GM18861 (cell line): ENCODE measurements around the gene PDGFD.

Source experiments
- ATAC-seq: cut with Tn5 transposase; IDR thresholded peaks from one replicate; pipeline ENCODE4 v1.9.1; 2021; ENCODE audit not compliant: unreplicated experiment

The PDGFD gene

DNA sequence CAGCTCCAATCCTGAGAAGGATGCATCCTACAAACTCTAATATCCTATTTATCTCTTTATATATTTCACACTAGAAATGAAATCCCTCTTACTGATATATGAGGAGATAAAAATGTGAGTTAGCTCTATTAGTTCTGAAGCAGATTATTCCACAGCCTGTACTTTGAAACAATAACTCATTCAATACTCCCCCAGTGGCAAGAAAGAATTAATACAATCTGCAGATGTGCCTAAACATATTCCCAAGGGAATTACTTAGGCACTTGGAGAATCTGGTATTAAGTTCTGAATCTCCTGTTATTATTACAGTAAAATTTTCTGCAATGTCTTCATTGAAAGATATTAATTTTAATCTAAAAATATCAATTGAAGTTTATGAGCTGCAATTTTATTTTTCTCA, 68.2 kb downstream of the PDGFD start:
- no peak for ATAC-seq

DNA sequence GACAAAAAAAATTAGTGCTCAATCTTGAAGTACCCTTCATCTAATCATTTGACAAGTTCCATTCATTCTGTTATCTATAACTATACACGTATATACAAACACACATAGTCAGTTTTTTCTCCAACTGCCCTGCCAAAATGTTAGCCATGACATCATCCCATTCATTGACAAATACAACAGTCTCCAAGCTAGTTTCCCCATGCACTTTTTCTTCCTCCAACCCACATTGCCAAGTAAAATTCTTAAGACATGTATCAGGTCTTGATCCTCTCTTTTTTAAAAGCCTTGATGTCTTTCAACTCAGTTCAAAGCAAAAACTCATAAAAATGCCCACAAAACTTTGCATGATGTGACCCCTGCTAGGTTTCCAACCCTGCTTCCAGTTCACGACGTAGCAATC, 69.4 kb downstream of the PDGFD start:
- ATAC-seq: no peak

DNA sequence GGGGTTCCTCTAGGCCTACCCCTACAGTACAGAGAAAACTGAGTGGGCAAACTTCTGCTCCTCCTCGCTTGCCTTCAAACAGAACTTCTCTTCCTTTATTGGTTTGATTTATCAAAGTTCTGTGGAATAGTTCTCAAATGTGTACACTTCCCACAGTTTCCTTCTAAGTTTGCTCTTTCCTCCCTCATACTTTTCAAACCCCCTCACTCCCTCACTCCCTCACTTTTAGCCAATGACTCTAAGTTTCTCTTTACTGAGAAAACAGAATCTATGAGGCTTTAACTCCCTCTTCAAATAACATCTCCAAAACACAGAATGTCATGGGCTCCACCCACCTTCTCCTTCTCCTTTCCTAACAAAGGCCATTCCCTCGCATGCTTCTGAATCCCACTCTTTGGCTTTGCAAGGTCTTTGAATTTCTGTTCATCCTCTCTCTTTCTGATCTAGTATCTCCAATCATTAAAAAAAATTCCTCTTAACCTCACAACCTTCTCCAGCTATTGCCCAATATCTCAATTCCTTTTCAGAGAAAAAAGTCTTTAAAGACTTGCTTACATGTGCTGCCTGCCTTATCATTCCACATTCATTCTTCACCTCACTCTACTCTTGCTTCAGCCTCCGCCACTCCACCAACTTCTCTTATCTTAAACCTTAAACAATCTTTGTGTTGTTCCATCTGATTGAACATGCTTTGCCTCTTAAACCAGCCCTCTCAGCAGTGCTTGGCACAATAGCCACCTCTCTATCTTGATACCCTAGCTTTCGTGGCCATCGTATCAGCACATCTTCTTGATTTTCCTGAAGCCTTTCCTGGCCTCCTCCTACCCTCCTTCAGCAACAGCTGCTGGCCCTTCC, 70.3 kb downstream of the PDGFD start:
- no peak for ATAC-seq

DNA sequence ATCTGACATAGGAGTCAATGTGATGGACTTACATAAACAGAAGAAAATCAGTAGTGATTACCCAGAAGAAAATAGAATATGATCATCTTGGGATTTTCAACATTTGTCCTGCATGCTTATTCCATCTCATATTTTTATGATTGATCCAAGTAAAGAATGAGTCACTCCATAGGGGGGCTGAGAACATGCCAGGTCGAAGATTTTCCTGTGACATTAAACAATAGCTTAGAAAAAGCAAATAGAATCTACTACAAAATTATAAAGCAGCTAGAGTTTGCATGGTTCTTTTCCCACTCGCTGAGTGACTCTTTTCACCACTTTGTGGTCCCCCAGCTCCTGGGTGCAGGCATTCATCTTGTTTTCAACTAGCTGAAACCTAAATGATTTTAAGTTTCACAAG, 71.2 kb downstream of the PDGFD start:
- ATAC-seq: no peak

DNA sequence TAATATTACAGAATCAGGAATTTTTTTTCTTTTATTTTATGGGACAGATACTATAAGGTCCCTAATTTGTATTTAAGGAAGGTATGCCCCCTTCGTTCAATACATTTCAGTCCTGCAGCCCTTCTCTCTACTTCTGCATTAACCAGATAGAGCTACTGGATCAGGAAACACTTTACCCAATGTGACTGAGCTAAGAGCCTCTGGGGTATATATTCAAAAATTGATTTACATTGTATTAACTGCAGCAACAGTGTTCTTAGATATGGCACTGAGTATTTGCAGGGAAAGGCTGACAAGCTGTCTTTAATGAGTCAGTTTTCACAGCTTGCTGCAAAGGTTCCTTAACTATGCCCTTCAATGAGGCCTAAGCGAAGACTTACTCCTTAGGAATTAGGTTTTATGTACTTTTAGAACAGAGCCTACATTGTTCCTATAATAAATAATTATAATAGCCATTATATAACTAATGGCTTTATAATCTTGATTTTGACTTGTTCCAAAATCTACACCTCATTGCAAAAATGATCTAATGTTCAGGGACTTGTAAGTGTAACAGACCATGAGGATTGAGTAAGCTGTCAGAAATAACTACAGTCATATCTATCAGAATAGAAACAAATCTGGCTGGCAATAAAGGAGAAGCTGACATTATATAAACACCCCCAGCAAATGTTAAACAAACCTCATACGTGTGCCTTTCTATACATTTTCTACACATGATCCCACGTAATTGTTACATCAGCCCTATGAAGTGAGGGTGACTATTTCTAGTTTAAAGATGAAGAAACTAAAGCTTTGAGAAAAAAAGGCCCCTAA, 72.5 kb downstream of the PDGFD start:
- no peak for ATAC-seq

DNA sequence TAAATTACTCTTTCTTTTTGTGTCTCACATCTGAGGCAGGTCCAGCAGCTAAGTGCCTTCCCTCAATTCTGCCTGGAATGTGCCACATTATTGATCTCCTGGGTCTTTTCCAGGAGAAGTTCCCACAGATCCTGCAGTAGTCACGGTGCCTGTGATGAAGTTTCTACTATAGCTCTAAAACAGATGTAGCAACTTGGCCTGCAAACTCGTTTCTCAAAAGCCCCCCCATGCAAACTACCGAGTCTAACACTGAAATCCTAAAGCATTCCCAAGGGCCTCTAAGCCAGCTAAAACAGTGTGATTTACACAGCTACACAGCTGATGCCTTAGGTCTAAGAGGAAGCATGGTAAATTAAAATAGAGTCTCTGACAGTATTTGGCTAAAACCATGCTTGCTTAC, 73.2 kb downstream of the PDGFD start:
- no peak for ATAC-seq

DNA sequence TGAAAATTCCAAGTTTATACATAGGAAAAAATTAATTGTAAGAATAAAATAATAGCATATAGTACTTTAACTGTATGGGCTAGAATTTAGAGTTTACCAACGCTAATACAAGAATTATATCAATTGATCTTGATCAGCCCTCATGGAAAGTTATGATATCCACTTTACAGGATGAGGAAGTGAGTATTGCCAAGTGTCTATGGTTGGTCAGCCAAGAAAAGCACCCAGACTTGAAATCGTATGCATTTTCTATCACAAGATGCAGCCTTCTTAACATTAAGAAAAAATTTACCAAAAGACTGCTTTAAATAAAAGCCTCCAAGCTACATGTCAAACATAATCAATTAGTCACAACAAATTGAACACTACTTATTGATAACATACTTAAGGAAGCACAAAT, 74.5 kb downstream of the PDGFD start:
- ATAC-seq: no peak

DNA sequence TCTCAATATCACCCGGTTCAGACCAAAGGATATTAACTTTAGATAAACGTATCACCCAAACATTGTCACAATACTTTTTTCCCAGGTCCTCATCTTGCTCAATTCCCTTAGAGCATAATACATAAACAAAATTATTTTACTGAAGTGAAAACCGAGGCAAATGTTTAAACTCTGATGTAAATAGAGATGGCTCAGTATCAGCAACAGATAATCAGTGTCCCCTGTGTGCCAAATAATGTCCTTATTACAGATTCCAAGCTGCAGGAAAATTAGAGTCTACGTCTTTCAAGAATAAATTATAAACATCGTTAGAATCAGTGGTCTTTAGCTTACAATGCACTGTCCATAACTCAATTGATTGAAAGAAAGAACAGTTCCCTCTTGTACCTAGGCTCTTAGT, 77.3 kb downstream of the PDGFD start:
- ATAC-seq: no peak

DNA sequence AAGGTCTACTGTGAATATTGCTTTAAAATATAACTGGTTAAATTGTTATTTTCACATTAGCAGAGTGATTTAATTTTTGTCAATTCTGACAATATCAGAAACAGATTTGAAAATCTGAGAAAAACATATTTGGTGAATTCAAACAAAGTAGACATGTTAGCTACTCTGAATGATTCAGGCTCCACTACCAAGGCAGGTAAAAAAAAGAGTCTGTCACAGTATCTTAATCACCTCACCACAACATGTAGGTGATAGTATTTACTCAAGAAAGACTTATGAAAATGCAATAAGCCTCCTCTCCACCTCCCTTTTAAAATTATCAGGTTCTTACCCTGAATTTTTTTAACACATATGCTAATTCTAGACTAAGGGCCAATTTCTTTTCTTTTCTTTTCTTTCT, 85.0 kb downstream of the PDGFD start:
- no peak for ATAC-seq

DNA sequence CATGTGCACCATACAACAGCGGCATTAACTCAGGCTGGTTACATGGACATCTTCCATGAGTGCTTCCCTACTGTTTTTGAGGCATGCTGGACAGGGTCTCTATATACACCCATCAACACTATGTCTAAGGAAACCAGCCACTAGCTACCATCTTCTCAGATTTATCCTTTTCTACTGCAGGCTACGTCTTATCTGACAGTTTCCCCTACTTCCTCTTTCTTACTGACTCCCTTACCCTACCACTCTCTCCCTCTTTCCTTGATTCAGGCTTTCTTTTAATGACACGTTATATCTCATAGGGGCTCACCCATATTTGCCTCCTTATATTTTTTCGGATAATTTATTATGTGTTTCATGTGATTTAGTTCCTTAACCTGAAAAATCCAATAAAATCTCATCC, 85.7 kb downstream of the PDGFD start:
- ATAC-seq: no peak

DNA sequence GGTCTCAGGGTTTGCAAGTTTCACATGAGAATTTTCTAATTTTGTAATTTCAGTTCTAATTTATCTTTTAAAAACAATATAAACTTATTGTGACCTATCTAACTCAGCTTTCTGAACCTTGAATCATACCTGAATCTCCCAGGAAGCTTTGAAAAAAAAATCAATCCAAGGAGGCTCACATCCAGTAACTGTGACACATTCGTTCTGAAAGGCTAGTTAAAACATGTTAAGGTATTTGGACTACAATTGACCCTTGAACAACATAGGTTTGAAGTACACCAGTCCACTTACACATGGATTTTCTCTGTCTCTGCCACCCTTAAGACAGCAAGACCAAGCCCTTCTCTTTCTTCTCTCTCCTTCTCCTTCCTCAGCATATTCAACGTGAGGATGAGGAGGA, 87.5 kb downstream of the PDGFD start:
- no peak for ATAC-seq

DNA sequence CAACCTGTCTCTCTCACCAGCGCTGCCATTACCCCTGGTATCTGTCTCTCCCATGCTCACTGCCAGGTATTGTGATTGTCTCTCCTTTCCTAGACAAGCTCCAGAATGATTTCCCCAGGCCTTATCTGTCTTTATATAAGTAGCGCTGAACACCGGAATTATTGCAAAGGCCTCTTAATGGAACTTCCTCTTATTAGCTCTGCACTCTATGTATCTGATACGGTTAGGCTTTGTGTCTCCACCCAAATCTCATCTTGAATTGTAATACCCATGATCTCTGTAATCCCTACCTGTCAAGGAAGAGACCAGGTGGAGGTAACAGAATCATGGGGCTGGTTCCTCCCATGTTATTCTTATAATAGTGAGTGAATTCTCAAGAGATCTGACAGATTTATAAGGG, 88.2 kb downstream of the PDGFD start:
- ATAC-seq: no peak

DNA sequence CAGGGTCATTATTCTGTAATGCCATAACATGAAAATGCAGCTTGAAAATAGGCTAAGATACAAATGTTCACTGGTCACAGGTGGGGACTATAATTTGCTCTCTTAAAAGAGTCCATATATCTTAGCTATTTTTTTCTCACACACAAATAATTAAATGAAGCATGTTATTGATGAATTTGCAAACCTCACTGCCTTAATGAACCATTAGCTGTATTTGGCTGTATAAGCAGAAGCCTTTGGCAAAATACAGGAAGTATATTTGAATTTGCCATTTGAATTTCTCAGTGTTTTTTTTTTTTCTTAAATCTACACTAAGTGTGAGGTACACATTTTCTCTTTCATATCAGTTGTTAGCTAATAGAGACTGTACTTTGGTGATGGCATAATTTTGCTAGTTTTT, 88.9 kb downstream of the PDGFD start:
- no peak for ATAC-seq

DNA sequence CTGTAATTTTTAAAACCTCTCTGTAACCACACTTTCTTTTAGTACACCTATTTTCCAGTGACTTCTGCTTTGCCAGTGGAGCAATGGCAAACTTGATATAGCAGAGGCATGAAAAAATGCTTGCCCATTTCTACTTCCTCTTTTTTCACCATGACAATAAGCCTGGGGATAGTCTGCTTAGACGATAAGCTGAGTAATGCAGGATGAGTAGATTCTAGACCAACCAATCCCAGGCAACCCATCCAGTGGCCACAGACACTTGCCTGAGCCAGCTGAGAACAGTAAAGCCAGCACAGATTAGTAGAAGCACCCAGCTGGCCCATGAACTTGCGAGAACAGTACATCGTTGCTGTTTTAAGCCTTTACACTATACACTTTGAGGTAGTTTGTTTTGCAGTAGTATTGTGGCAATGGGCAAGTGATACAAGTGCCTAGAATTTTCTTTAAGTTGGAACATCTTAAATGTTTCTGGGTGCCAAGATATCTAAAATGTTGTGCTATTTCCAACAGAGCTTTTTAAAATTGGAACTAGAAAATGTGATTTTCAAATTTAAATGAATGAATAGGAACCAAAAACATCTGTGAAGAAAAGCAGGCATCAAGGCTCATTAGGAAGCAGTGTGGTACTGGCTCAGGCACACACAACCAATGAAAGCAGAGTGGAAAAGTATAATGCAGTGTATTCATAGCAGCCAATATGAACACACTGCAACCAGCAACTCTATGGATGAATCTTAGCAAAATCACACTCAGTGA, 89.8 kb downstream of the PDGFD start:
- peak; percentile 95 for ATAC-seq

DNA sequence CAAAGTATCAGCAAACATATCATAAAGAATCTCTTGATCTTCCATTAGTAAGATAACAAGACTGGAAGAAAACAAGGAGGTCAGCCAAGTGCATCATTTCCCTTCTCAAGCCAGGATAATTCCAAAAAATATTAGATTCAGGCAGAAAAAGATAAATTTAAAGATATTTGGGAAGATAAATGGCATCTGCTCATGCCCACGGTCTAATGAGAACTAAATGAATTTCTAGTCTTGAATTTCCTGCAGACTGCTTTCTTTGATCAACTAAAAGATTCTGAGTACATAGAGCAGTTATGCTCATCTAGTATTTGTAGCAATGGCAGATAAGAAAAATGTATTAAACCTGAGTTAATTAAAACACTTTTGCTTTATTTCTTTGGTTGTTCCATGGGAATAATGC, 96.4 kb downstream of the PDGFD start:
- ATAC-seq: no peak

DNA sequence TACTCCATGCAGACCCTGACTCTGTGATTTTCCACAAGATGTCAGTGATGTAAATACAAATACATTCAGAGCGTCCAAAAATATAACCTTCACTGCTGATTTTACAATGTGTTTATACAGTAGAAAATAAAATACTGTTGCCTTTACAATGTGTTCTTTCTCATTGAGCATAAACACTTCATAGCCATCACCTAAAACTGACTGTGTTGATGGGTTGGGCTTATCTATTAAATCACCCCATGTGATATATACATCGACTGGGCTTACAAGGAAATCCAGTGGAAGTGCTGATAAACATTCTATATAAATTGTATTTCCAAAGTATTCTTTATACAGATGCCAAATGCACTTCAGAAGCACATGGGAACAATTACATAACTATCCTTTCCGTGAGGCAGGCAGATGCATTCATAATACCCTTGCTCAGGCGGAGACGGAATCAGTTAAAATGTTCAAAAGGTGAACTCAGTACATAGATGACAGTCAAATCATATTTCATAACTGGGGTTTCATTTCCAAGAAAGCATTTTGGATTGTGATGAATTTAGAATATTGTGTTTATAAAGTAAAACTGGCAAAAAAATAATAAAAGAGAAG, 99.8 kb downstream of the PDGFD start:
- ATAC-seq: no peak

DNA sequence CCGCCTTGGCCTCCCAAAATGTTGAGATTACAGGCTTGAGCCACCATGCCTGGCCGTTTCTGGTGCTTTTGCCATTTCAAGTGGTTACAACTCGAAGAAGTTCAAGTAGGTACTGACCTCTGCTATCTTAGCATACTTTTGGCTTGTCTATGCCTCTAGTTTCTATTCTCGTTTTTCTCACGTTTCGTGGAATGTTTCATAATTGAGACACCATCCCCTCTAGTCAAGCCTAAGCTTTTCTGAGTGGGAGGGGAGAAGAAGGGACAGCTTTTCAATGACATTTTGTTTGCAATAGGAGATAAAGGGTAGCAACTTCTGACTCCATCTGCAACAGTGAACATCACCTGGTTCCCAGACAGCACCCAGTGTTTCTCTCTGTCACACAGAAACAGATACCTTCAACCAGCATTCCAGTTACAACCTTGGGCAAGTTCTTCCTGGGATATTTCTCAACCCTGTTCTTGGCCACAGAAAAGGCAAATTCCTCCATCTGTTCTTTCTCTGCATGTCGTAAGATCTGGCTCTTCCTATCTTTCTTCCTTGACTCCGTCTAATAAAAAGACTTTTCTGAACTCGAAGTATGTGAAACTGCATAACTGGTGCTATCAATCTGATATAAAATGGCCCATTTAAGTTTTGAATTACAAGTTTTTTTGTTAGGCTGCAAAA, 102.0 kb downstream of the PDGFD start:
- ATAC-seq: no peak

DNA sequence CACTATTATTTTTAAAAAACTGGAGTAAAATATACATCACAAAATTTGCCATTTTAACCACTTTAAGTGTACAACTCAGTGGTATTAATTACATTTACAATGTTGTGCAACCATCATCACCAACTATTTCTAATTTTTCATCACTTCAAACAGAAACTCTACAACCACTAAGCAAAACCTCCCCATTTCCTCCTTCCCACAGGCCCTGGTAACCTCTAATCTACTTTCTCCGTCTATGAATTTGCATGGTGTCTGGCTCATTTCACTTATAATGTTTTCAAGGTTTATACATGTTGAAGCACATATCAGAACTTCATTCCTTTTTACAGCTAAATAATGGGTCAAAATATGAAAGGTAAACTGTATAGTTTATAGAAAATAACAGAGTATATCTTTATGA, 103.1 kb downstream of the PDGFD start:
- peak; percentile 88 for ATAC-seq

DNA sequence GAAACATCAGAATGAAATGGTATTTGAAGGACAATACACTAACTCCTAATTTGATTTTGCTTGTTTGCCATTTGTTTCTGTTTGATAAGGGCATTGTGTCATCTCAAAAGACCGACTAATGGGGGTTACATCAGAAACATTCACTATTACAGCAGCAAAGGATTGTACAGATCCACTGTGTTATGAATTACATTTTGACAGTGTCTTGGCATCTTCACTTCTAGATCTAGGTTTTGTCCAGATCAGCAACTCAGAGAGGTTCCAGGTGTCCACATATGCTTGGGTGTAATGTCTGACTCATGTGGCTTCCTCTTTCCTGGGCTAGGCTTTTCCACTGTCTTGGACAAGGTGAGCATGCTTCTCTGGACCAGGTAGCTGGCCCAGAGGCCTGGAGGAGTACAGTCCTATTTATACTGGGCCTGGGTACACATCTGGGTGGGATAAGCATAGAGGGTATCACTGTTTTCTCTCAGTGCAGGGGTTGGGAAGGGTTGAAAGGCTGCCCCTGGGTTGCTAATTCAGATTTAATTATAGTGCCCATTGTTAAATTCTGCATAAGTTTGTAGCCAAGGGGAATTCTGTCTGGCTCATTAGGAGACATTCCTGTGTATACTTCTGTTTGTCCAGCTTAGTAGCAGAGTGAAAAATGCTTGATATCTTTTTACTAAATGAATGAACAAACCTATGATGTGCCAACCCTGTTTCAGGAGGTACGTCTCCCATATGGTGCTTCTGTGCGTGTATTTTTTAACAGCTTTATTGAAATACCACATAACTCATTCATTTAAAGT, 103.7 kb downstream of the PDGFD start:
- ATAC-seq: no peak

DNA sequence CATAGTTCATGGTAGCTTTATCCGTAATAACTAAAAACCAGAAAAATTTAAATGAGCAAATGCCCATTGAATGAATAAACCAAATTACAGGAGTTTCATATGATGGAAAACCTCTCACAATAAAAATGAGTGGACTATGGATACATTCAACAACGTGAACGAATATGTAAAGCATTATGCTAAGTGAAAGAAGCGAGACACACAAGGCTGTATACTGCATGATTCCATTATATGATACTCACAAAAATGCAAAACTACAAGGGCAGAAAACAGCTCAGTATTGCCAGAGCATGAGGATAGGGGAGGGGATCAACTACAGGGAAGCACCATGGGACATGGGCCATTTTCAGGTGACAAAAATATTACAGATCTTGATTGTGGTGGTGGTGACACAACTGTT, 105.3 kb downstream of the PDGFD start:
- ATAC-seq: no peak
